ENCODE measurements around the gene MTIF3. TPM values are rescaled to one million over a fixed set of nuclear protein-coding genes. Genes with fewer than 3 reads are reported as not detected.

MTIF3 gene
- total RNA-seq = 36.7 and 49.3 TPM in 2 replicates

GRCh38 chr13:27449936-27450828 is at the start of gene MTIF3:
TSS of gene MTIF3 (minus strand) at chr13:27450564. CDS start at chr13:27440448, 10,116 bp downstream.

GRCh38 chr13:27424246-27425157 is 25.9 kb downstream of the MTIF3 start, which contains the start of gene GTF3A:
TSS of gene GTF3A (plus strand) at chr13:27424619.

Other genes with a start within 250 kb of the MTIF3 start
- 757 and 831 TPM in 2 replicates for gene RPL21, start 199.0 kb downstream of the MTIF3 start, total RNA-seq
- gene RASL11A, start 179.7 kb downstream of the MTIF3 start, total RNA-seq = 28.1 and 29.8 TPM in 2 replicates
- 243 and 273 TPM in 2 replicates for gene GTF3A, start 25.9 kb downstream of the MTIF3 start, total RNA-seq
- gene LNX2, start 170.0 kb upstream of the MTIF3 start, total RNA-seq = 4.4 and 4.8 TPM in 2 replicates
- gene POLR1D, start 171.3 kb upstream of the MTIF3 start, total RNA-seq = 100 and 109 TPM in 2 replicates

All from bronchus fibroblast of lung (primary cell).